GM23248 (cell line): ENCODE results near the gene CACNA1I.

ENCODE experiments used
- EZH2 ChIP-seq: fragments of 200-600 bp; sonication (generic); IDR thresholded peaks from 2 replicates; pipeline ENCODE4 v1.6.1; 2018; ENCODE audit warnings: antibody characterized with exemption, mild to moderate bottlenecking; ENCODE audit not compliant: insufficient read depth, poor library complexity, severe bottlenecking
- EZH2phosphoT487 ChIP-seq: fragments of 200-600 bp; sonication (generic); IDR thresholded peaks from 2 replicates; pipeline ENCODE4 v1.6.1; 2018; ENCODE audit warnings: antibody characterized with exemption, moderate library complexity, mild to moderate bottlenecking, low read depth; ENCODE audit not compliant: insufficient read depth

DNA sequence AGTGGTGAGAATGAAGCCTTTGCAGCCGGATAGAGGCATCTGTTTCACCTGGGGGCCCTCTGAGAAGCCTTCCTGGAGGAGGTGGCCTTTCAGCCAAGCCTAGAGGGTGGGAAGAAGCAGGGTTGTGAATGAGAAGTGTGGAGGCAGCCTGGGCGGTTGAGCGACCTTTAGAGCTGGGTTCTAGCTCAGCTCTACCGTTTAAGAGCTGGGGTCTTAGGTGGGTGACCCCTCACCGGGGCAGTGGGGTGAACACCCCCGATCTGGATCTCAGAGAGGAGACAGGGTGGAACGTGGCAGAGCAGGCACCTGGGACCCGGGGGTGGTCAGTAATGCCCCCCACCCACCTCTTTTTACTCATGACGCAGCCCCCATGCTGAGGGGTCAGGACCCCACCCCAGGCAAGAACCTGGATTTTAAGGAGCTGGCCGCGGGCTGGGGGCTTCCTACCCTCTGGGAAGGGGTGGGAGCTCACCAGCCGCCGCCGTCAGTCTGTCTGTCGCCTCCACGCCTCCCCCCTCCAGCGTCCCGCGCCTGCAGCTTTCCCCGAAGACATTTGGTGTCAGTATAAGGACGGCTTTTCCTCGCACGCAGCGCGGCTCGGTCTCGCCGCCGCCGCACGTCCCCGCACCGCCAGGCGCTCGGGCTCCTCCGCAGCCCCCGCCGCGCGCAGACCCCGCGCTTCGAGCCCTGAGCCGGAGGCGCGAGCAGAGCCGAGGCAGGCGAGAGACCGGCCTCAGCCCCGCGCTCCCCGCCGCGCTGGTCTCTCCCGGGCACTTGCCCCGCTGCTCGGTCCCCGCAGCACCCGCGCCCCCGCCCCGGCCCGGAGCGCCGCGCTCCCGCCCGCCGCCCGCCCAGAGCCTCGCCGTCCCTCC is 13.3 kb upstream of the CACNA1I start:
- TF ChIP-seq EZH2 (peak; percentile 84), EZH2phosphoT487 (0 out of 2 replicates have a peak, but pooled peaks have one; percentile 22)
